DND-41 (cell line): ENCODE measurements around the gene DCHS1.

Experiments
- ATAC-seq: fragments of 200-7000 bp; cut with Tn5 transposase; 3 replicates; pipeline ENCODE4 v1.9.1; 2021; ENCODE audit warnings: low read depth; ENCODE audit not compliant: insufficient read depth
- DNase-seq: peaks from one replicate; pipeline ENCODE4 v3.0.0-alpha.2; 2020
- H2AFZ ChIP-seq: 2 replicates; pipeline ENCODE4 v1.6.0; 2012; ENCODE audit warnings: low read depth, low read length
- H3K27ac ChIP-seq: 2 replicates; pipeline ENCODE4 v1.5.1; 2012; ENCODE audit warnings: low read length, inconsistent platforms
- H3K27me3 ChIP-seq: fragments of 200-600 bp; sonication (generic); 2 replicates; pipeline ENCODE4 v1.6.0; 2012; ENCODE audit warnings: low read length, mild to moderate bottlenecking, inconsistent platforms; ENCODE audit not compliant: insufficient read depth, poor library complexity
- H3K36me3 ChIP-seq: 2 replicates; pipeline ENCODE4 v1.5.1; 2012; ENCODE audit warnings: low read length, inconsistent platforms; ENCODE audit not compliant: insufficient read depth
- H3K4me1 ChIP-seq: 2 replicates; pipeline ENCODE4 v1.5.1; 2012; ENCODE audit warnings: mild to moderate bottlenecking, low read length; ENCODE audit not compliant: insufficient read depth
- H3K4me2 ChIP-seq: 2 replicates; pipeline ENCODE4 v1.6.0; 2012; ENCODE audit warnings: mild to moderate bottlenecking, moderate library complexity, low read length, inconsistent platforms; ENCODE audit not compliant: insufficient read depth
- H3K4me3 ChIP-seq, 2 experiments: fragments of 200-600 bp in 1 of 2; shearing (Covaris generic) in 1 of 2; 2 replicates each; pipeline ENCODE4 v1.5.1; 2012 to 2016; ENCODE audit warnings: inconsistent platforms in 2 of 2, low read length in 2 of 2, mild to moderate bottlenecking in 2 of 2, low read depth in 1 of 2, moderate library complexity in 1 of 2
- H3K79me2 ChIP-seq: 2 replicates; pipeline ENCODE4 v1.6.0; 2012; ENCODE audit warnings: low read length, inconsistent platforms; ENCODE audit not compliant: insufficient read depth
- H3K9ac ChIP-seq: 2 replicates; pipeline ENCODE4 v1.6.0; 2012; ENCODE audit warnings: low read depth, mild to moderate bottlenecking, inconsistent platforms, low read length, moderate library complexity
- H3K9me3 ChIP-seq: 2 replicates; pipeline ENCODE4 v1.5.1; 2012; ENCODE audit warnings: low read length, moderate library complexity, mild to moderate bottlenecking, inconsistent platforms; ENCODE audit not compliant: insufficient read depth, severe bottlenecking
- H4K20me1 ChIP-seq: 2 replicates; pipeline ENCODE4 v1.6.0; 2012; ENCODE audit warnings: low read length; ENCODE audit not compliant: insufficient read depth
- EZH2 ChIP-seq: IDR thresholded peaks from 3 replicates; pipeline ENCODE4 v1.6.1; 2012; ENCODE audit warnings: borderline replicate concordance, low read depth, mild to moderate bottlenecking, moderate library complexity, low read length, inconsistent platforms; ENCODE audit not compliant: severe bottlenecking
- TF ChIP-seq, protein P1 (sequence below): IDR thresholded peaks from 2 replicates; pipeline ENCODE4 v1.5.1; 2012; ENCODE audit warnings: borderline replicate concordance, low read length, moderate library complexity, mild to moderate bottlenecking; ENCODE audit not compliant: poor library complexity, severe bottlenecking; ENCODE audit errors: extremely low read depth

DCHS1 gene

GRCh38 chr11:6658647-6659046 is 3.0 kb upstream of the DCHS1 start:
- no peaks in the 10 kb centered on the region for H3K36me3 ChIP-seq
- no peak for ATAC-seq
- H3K9me3 ChIP-seq, result no peaks in the 10 kb centered on the region
- no peak overlapping the region for H3K27ac ChIP-seq
- H3K9ac ChIP-seq, result no peak overlapping the region
- no peak overlapping the region for H2AFZ ChIP-seq
- no peaks in the 10 kb centered on the region for H4K20me1 ChIP-seq
- TF ChIP-seq, protein P1, sequence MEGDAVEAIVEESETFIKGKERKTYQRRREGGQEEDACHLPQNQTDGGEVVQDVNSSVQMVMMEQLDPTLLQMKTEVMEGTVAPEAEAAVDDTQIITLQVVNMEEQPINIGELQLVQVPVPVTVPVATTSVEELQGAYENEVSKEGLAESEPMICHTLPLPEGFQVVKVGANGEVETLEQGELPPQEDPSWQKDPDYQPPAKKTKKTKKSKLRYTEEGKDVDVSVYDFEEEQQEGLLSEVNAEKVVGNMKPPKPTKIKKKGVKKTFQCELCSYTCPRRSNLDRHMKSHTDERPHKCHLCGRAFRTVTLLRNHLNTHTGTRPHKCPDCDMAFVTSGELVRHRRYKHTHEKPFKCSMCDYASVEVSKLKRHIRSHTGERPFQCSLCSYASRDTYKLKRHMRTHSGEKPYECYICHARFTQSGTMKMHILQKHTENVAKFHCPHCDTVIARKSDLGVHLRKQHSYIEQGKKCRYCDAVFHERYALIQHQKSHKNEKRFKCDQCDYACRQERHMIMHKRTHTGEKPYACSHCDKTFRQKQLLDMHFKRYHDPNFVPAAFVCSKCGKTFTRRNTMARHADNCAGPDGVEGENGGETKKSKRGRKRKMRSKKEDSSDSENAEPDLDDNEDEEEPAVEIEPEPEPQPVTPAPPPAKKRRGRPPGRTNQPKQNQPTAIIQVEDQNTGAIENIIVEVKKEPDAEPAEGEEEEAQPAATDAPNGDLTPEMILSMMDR, result no peak
- no peak for TF ChIP-seq EZH2
- no peaks in the 10 kb centered on the region for H3K79me2 ChIP-seq
- H3K4me3 ChIP-seq, result no peak overlapping the region
- DNase-seq, result no peak
- no peaks in the 10 kb centered on the region for H3K4me1 ChIP-seq
- no peak overlapping the region for H3K4me2 ChIP-seq
- H3K27me3 ChIP-seq, result no peaks in the 10 kb centered on the region

- H3K27me3 ChIP-seq, result no peaks in the 10 kb centered on the region
Observed at GRCh38 chr11:6657346-6657745, 1.7 kb upstream of the DCHS1 start.

GRCh38 chr11:6656936-6657335 is 1.3 kb upstream of the DCHS1 start:
- Histone ChIP-seq H3K27ac (no peak overlapping the region), H3K27me3 (no peaks in the 10 kb centered on the region), H3K4me3 (no peak overlapping the region), H3K36me3 (no peaks in the 10 kb centered on the region), H3K9ac (no peak overlapping the region), H4K20me1 (no peaks in the 10 kb centered on the region), H2AFZ (no peak overlapping the region), H3K79me2 (no peaks in the 10 kb centered on the region), H3K4me2 (no peak overlapping the region), H3K4me1 (no peaks in the 10 kb centered on the region), H3K9me3 (no peaks in the 10 kb centered on the region)
- no peak for TF ChIP-seq EZH2
- TF ChIP-seq, protein P1, result no peak
- DNase-seq, result no peak
- ATAC-seq, result no peak

More at GRCh38 chr11:6657346-6657745, 1.7 kb upstream of the DCHS1 start:
- H3K79me2 ChIP-seq, result no peaks in the 10 kb centered on the region
- no peaks in the 10 kb centered on the region for H3K36me3 ChIP-seq
- TF ChIP-seq, protein P1, result no peak
- no peak for TF ChIP-seq EZH2
- H3K9ac ChIP-seq, result no peak overlapping the region
- DNase-seq (no peak), ATAC-seq (no peak)
- H3K4me3 ChIP-seq, result no peak overlapping the region
- no peaks in the 10 kb centered on the region for H4K20me1 ChIP-seq
- no peak overlapping the region for H2AFZ ChIP-seq
- no peaks in the 10 kb centered on the region for H3K4me1 ChIP-seq
- H3K4me2 ChIP-seq, result no peak overlapping the region
- H3K9me3 ChIP-seq, result no peaks in the 10 kb centered on the region
- no peak overlapping the region for H3K27ac ChIP-seq

GRCh38 chr11:6656584-6656915 is 941 bp upstream of the DCHS1 start:
- Histone ChIP-seq H3K27ac (no peak overlapping the region), H4K20me1 (no peaks in the 10 kb centered on the region), H2AFZ (no peak overlapping the region), H3K79me2 (no peaks in the 10 kb centered on the region), H3K4me2 (no peak overlapping the region), H3K4me3 (no peak overlapping the region), H3K4me1 (no peaks in the 10 kb centered on the region), H3K27me3 (no peaks in the 10 kb centered on the region), H3K36me3 (no peaks in the 10 kb centered on the region), H3K9ac (no peak overlapping the region), H3K9me3 (no peaks in the 10 kb centered on the region)
- no peak for ATAC-seq
- TF ChIP-seq, protein P1, result no peak
- no peak for TF ChIP-seq EZH2
- no peak for DNase-seq
